ENCODE measurements around the gene FXYD6.

GRCh38 chr11:117902001-117902845 is 25.8 kb upstream of the FXYD6 start:
- TF ChIP-seq CTCF (IDR thresholded peaks at IDR 0.05) (no peak), POLR2A (IDR thresholded peaks at IDR 0.05) (no peak)

Measured in Peyer's patch (tissue), 4 donors.